HUES48 (cell line): ENCODE results near the gene LSAMP.

Experiments used
- H3K27ac ChIP-seq: one replicate; pipeline ENCODE4 v1.7.0; 2013; ENCODE audit warnings: low read depth, low read length, inconsistent platforms
- H3K27me3 ChIP-seq: 2 replicates; pipeline ENCODE4 v1.6.1; 2013; ENCODE audit warnings: mild to moderate bottlenecking, low read length; ENCODE audit not compliant: control insufficient read depth, insufficient read depth
- H3K36me3 ChIP-seq: 2 replicates; pipeline ENCODE4 v1.6.1; 2013; ENCODE audit warnings: low read length; ENCODE audit not compliant: control insufficient read depth, insufficient read depth
- H3K4me1 ChIP-seq: 2 replicates; pipeline ENCODE4 v1.6.1; 2013; ENCODE audit warnings: mild to moderate bottlenecking, low read length; ENCODE audit not compliant: control insufficient read depth, insufficient read depth
- H3K4me3 ChIP-seq: 2 replicates; pipeline ENCODE4 v1.5.1; 2013; ENCODE audit warnings: mild to moderate bottlenecking, low read depth, low read length
- H3K9ac ChIP-seq: 2 replicates; pipeline ENCODE4 v1.6.1; 2013; ENCODE audit warnings: mild to moderate bottlenecking, low read depth, low read length, moderate library complexity
- H3K9me3 ChIP-seq: 2 replicates; pipeline ENCODE4 v1.6.1; 2013; ENCODE audit warnings: low read length; ENCODE audit not compliant: control insufficient read depth, insufficient read depth

The LSAMP gene

DNA sequence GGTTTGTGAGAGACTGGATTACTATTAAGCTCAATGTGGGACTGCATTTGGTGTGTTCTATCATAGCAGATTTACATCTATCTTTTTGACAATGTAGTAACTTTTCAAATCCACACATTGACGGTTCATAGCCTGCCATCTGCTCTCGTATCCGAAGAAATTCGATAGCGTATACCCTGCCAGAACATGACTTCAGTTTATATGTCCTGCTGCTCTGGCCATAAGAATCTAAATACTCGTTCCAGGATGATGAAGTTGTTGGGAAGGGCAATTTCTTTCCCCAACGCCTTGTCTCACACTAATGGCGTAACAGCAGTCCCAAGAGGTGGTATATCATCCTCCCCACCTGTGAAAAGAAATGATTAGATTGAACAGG is 180.0 kb downstream of the LSAMP start:
- Histone ChIP-seq H3K9me3 (no peaks in the 10 kb centered on the region), H3K27ac (no peak overlapping the region), H3K4me3 (no peak overlapping the region), H3K27me3 (peaks cover 27% of the 10 kb centered on the region), H3K9ac (no peak overlapping the region), H3K4me1 (peaks cover 16% of the 10 kb centered on the region), H3K36me3 (no peaks in the 10 kb centered on the region)

DNA sequence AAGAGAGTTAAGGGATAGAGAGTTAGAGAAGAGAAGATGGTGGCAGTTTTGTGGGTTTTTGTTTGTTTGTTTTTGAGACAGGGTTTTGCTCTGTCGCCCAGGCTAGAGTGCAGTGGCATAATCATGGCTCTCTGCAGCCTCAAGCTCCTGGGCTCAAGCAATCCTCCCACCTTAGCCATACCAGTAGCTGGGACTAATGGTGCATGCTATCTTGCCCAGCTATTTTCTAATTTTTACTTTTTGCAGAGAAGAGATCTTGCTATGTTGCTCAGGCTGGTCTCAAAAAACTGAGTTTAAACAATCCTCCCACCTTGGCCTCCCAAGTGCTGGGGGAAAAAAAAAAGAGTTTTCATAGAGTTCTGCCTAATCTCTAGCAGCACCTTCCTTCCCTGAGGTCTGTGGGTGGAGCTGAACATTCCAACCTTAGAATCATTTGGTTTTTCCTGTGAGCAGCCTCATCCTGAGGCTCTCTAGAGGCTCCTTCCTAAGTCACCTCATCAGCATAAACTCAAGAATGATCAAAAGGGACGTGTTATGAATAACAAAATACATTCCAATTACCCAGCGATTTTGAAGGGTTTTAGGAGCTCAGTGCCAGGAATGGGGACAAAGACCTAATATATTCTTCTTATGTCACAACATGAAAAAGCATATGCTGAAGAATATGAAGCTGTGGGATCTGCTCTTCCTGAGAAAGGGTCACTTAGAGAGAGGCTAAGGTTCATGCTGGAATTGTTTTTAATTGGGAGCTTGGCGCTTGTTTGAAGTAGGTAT is 180.6 kb downstream of the LSAMP start:
- Histone ChIP-seq H3K36me3 (no peaks in the 10 kb centered on the region), H3K4me1 (peaks cover 20% of the 10 kb centered on the region), H3K4me3 (no peak overlapping the region), H3K9ac (no peak overlapping the region), H3K27me3 (peaks cover 27% of the 10 kb centered on the region), H3K9me3 (no peaks in the 10 kb centered on the region), H3K27ac (no peak overlapping the region)

DNA sequence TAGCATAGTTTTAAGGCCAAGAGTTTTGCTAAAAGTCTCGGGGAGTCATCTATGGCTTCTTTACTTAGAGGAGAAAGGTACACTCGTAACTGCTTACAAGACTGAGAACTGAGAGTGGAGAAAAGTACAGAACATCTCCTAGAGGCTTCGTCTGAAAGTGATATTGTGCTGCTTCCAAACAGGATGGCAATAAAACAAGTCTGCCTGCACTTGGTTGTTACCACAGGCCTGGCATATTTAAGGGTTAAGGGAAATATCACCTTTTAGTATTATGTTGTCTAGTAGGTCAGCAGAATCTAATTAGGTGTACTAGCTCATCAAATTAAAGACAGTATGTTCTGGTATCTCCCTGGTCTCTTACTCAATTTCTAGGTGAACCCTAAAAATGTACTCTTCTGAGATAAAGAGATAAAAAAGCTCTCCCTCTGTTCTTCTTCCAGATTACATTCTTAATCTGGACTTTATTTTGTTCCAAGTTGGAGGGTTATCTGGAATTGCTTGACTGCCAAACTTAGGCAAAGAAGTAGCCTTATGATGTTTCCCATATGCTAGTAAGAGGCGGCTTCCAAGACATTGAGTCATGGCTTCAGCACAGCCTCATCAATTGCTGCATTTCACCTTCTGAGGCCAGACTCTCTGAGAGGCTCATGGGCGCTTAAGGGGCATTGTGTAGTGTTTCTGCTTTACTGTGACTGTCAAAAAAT is 181.3 kb downstream of the LSAMP start:
- no peak overlapping the region for H3K4me3 ChIP-seq
- no peaks in the 10 kb centered on the region for H3K9me3 ChIP-seq
- H3K27me3 ChIP-seq, result peaks cover 31% of the 10 kb centered on the region
- H3K36me3 ChIP-seq, result no peaks in the 10 kb centered on the region
- H3K4me1 ChIP-seq, result peaks cover 27% of the 10 kb centered on the region
- no peak overlapping the region for H3K9ac ChIP-seq
- H3K27ac ChIP-seq, result no peak overlapping the region

DNA sequence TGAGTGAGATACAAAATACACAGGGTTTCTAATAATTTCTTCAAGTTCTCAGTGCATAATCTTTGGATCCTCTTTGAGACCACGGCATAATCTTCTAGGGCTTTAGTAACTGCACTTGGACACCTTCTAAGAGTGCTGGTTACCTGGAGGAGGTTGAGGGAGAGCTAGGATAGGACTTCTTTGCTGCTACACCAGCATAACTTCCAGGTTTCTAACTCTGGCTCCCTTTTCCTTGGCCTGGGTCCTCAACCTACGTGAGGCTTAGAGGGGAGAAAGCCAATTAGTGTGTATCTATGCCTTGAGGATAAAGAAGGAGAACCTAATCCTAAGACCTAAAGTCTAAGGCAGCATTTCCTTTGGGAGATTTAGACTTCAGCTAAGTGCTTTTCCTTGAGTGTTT is 184.8 kb downstream of the LSAMP start:
- H3K9me3 ChIP-seq, result no peaks in the 10 kb centered on the region
- peak overlapping the region; percentile 17; the same call in 1 of the 2 replicates for H3K4me3 ChIP-seq
- H3K4me1 ChIP-seq, result peaks cover 58% of the 10 kb centered on the region
- H3K36me3 ChIP-seq, result no peaks in the 10 kb centered on the region
- H3K27me3 ChIP-seq, result peaks cover 49% of the 10 kb centered on the region
- H3K9ac ChIP-seq, result no peak overlapping the region
- peak overlapping the region; percentile 65 for H3K27ac ChIP-seq

DNA sequence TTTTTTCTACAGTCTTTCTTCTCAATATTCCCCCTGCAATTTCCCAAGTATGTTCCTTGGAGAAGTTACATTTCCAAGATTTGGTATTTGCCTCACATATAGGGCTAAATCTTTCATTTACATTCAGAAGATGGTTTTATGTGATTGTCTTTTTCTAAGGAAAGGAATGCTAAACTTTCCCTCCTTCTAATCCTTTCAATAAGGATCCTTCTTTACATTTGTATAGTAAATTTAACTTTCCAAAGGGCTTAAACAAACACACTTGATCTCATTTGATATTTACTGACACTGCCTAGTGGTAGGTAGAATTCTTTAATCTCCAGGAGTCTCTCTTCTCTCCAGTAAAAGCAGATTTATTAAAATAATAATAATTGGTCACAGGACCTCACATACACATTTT is 185.3 kb downstream of the LSAMP start:
- H3K4me3 ChIP-seq, result peak overlapping the region; percentile 40
- H3K9me3 ChIP-seq, result no peaks in the 10 kb centered on the region
- peaks cover 59% of the 10 kb centered on the region for H3K4me1 ChIP-seq
- H3K27me3 ChIP-seq, result peaks cover 49% of the 10 kb centered on the region
- H3K36me3 ChIP-seq, result no peaks in the 10 kb centered on the region
- no peak overlapping the region for H3K9ac ChIP-seq
- H3K27ac ChIP-seq, result peak overlapping the region; percentile 62

DNA sequence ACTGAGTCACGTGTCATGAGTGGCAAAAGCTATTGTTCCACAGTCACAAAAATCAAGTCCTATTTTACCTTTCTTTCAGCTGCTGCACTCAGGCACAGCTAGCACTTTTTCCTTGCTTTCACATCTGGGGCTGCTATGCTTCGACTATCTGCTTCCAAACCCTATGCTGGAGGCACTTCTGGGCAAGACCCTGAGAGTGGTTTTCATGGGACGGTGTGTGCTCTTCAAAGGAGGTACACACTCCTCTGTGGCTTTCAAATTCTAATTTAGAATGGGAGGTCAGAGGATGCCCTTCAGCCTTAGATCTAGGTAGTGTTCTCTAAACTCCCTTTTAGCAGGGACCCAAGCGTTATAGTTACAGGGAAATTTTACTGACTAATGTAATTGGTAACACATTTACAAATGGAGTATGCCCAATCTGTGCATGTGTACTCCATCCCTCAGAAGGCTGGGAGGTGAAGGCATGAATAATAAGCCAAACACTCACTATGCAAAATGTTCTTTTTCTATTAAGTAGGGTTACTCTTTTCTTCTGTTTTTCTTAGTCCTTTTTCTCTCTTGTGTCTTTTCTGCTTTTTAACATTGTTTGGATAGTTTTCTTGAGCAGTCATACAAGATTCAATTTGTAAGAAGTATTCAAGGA is 188.3 kb downstream of the LSAMP start:
- Histone ChIP-seq H3K4me1 (peaks cover 54% of the 10 kb centered on the region), H3K4me3 (no peak overlapping the region), H3K27ac (no peak overlapping the region), H3K27me3 (peaks cover 38% of the 10 kb centered on the region), H3K9me3 (no peaks in the 10 kb centered on the region), H3K9ac (no peak overlapping the region), H3K36me3 (no peaks in the 10 kb centered on the region)

DNA sequence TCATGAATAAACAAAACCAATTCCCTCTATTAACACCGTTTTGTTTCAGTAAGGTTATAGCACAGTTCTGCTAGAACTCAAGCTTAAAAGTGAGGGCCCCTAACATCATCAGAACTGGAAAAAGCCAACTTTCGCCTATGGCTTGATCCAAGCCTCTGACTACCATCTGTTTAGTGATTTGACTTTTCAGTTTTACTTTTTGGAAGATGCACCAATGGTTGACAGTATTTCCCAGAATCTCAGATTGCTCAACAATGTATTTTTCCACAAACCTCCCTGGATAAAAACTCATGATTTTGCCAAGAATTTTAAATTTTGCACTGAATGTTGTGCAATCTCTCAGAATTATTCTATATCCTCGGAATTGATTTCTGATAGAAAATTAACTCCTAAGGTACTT is 190.7 kb downstream of the LSAMP start:
- no peaks in the 10 kb centered on the region for H3K9me3 ChIP-seq
- H3K4me3 ChIP-seq, result no peak overlapping the region
- H3K27ac ChIP-seq, result no peak overlapping the region
- no peaks in the 10 kb centered on the region for H3K36me3 ChIP-seq
- H3K4me1 ChIP-seq, result peaks cover 39% of the 10 kb centered on the region
- peaks cover 21% of the 10 kb centered on the region for H3K27me3 ChIP-seq
- no peak overlapping the region for H3K9ac ChIP-seq

DNA sequence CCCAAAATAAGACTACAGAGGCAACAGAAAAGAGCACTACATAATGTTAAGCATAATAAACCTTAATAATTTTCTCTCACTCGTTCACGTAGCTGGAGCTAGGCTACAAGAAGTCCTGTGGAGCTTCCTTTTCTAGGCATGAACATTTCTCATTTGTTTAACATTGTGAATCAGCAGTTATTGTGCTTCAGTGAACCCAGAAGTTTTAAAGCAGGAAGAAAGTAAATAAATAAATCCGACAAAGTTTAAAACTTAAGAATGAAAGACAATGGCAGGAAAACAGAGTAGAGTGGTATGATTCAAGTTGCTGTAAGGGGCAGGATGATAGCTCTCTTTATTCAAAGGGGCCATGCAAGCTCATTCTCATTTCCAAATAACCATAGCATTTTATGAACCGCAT is 191.8 kb downstream of the LSAMP start:
- Histone ChIP-seq H3K27me3 (peaks cover 13% of the 10 kb centered on the region), H3K36me3 (no peaks in the 10 kb centered on the region)

DNA sequence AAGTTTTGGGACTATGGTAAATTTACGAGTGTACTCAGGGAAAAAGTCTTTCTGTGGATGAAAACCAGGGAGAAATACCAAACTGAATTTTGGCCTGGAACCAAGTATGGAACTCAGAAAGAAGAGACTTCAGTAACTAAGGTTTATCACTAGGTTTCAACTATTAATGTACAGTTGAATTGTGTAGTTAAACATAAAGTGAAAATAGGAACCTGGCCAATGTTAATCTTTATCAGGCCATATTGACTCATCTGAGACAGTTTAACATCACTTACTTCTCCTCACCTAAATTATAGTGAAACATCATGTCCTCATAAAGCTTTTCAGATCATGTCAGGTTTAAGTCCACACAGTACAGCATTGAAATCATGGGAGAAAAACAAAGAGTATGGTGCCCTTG is 197.7 kb downstream of the LSAMP start:
- H3K9ac ChIP-seq, result no peak overlapping the region
- no peak overlapping the region for H3K4me3 ChIP-seq
- H3K27me3 ChIP-seq, result no peaks in the 10 kb centered on the region
- H3K36me3 ChIP-seq, result no peaks in the 10 kb centered on the region
- H3K4me1 ChIP-seq, result no peaks in the 10 kb centered on the region
- H3K27ac ChIP-seq, result no peak overlapping the region
- H3K9me3 ChIP-seq, result no peaks in the 10 kb centered on the region

More for the DNA sequence above, 191.8 kb downstream of the LSAMP start:
- no peak overlapping the region for H3K27ac ChIP-seq
- H3K9me3 ChIP-seq, result no peaks in the 10 kb centered on the region
- no peak overlapping the region for H3K9ac ChIP-seq
- no peak overlapping the region for H3K4me3 ChIP-seq
- H3K4me1 ChIP-seq, result peaks cover 29% of the 10 kb centered on the region

DNA sequence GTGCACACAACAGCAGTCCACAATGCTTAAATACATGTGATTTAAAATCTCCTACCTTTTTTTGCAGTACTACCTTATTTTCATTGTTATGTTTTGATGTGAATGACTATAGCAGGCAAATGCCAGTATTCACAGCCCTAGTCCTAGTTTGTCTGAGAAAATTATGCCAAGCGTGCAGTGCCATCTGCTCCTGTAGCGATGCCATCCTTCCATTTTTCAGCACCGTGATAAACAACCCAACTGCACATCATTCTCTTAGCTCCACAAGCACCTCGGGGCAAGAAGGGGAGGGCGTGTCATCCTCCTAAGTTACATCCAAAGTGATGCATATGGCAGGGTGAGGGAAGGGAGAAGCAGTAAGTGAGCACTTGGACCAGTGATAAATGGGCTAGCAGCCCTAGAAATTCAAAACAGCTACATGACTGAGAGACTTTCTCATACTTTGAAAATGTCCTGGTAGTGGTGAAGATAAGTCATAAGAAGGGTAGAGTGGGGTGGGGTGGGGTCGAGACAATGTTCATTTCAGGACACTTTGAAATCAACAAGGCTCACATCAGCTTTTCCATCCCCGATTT is 198.8 kb downstream of the LSAMP start:
- no peaks in the 10 kb centered on the region for H3K4me1 ChIP-seq
- no peak overlapping the region for H3K27ac ChIP-seq
- no peaks in the 10 kb centered on the region for H3K27me3 ChIP-seq
- H3K4me3 ChIP-seq, result no peak overlapping the region
- H3K9ac ChIP-seq, result no peak overlapping the region
- H3K36me3 ChIP-seq, result no peaks in the 10 kb centered on the region
- H3K9me3 ChIP-seq, result no peaks in the 10 kb centered on the region

DNA sequence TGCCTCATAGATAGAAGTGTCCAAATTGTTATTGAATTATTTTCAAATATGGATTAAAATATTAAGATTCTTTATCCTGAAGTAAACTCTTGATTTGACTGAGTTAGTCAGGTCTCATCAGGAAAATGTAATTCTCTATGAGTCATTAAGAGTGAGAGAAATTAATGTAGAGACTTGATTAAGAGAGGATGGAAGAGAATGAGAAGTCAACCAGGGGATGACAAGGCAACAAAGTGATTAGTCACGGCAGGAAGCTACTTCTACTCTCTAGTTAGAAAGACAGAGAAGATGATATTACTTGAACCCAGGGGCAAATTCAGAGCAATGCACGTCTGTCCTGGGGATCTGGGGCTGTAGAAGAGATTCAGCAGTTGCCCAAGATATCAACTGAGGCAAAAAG is 202.5 kb downstream of the LSAMP start:
- Histone ChIP-seq H3K4me1 (no peaks in the 10 kb centered on the region), H3K9ac (no peak overlapping the region), H3K4me3 (no peak overlapping the region), H3K9me3 (no peaks in the 10 kb centered on the region), H3K36me3 (no peaks in the 10 kb centered on the region), H3K27ac (no peak overlapping the region), H3K27me3 (no peaks in the 10 kb centered on the region)
